Gastrocnemius medialis (tissue), 4 donors: ENCODE data around the gene SRPX2. TPM values are rescaled to one million over a fixed set of nuclear protein-coding genes. Genes with fewer than 3 reads are reported as not detected.

ENCODE experiments used
- ATAC-seq, 2 donors: fragments of 150-250 bp; one replicate each; pipeline ENCODE4 v1.9.1; 2016
- DNase-seq, 2 donors: peaks; one replicate each; pipeline ENCODE4 v3.0.0-alpha.2; 2019
- H3K27ac ChIP-seq, 4 donors: fragments of 200-600 bp; sonication (generic); 1 replicate in 1 of 4; 2 replicates in 3 of 4; pipeline ENCODE4 v1.5.1; 2016 to 2018; ENCODE audit warnings: mild to moderate bottlenecking in 2 of 4, moderate library complexity in 1 of 4
- H3K27me3 ChIP-seq, 3 donors: fragments of 200-600 bp; sonication (generic) in 2 of 3; 1 replicate in 1 of 3; 2 replicates in 2 of 3; pipeline versions ENCODE4 v1.5.1 to v1.6.0; 2016 to 2019; ENCODE audit warnings: mild to moderate bottlenecking in 1 of 3, moderate library complexity in 1 of 3
- H3K36me3 ChIP-seq, 2 donors: fragments of 200-600 bp; sonication (generic) in 1 of 2; one replicate each; pipeline ENCODE4 v1.5.1; 2017 to 2018
- H3K4me1 ChIP-seq, 2 donors: fragments of 200-600 bp; sonication (generic) in 1 of 2; one replicate each; pipeline ENCODE4 v1.5.1; 2016 to 2017; ENCODE audit warnings: mild to moderate bottlenecking in 2 of 2
- H3K4me3 ChIP-seq, 4 donors: fragments of 200-600 bp; sonication (generic) in 3 of 4; 1 replicate in 1 of 4; 2 replicates in 3 of 4; pipeline ENCODE4 v1.5.1; 2016 to 2019; ENCODE audit warnings: mild to moderate bottlenecking in 2 of 4
- H3K9me3 ChIP-seq, 3 donors: fragments of 200-600 bp; sonication (generic) in 2 of 3; 1 replicate in 1 of 3; 2 replicates in 2 of 3; pipeline ENCODE4 v1.5.1; 2016 to 2019
- POLR2A ChIP-seq, 2 donors: fragments of 450-650 bp; IDR thresholded peaks; one replicate each; pipeline ENCODE4 v1.6.1; 2017; ENCODE audit warnings: antibody characterized with exemption in 2 of 2, mild to moderate bottlenecking in 2 of 2, moderate library complexity in 2 of 2
- in situ Hi-C, 4 donors: fragments of 200-750 bp; cut with MboI; loops; one replicate each; pipeline versions ENCODE4 v1.15.0 to v1.8.0; 2017; ENCODE audit warnings: low sequenced_read_pairs in 4 of 4
- intact Hi-C: fragments of 100-400 bp; cut with DNase I; formaldehyde crosslinking; loops from one replicate; pipeline ENCODE4 v1.15.1; 2023; ENCODE audit warnings: low total_unique reads
- total RNA-seq, 4 donors: library from RNA; depleted of rRNA; stranded (reverse); fragments of >200 nt; gene quantifications; one replicate each; pipeline versions ENCODE4 v1.1.0 to v1.2.3, GENCODE V29; 2016
- TF ChIP-seq, protein P1 (sequence below), 5 experiments: fragments of 450-650 bp in 3 of 5; fragments of 200-600 bp in 2 of 5; sonication (generic) in 2 of 5; IDR thresholded peaks in 4 of 5; conservative IDR thresholded peaks in 1 of 5; 1 replicate in 4 of 5; 2 replicates in 1 of 5; pipeline ENCODE4 v1.5.1; 2016 to 2019; ENCODE audit warnings: antibody characterized with exemption in 5 of 5, mild to moderate bottlenecking in 3 of 5, moderate library complexity in 3 of 5

SRPX2 gene
- total RNA-seq, 4 donors from 2014 or later = 2.4 to 16.6 (median 15.2) TPM

DNA sequence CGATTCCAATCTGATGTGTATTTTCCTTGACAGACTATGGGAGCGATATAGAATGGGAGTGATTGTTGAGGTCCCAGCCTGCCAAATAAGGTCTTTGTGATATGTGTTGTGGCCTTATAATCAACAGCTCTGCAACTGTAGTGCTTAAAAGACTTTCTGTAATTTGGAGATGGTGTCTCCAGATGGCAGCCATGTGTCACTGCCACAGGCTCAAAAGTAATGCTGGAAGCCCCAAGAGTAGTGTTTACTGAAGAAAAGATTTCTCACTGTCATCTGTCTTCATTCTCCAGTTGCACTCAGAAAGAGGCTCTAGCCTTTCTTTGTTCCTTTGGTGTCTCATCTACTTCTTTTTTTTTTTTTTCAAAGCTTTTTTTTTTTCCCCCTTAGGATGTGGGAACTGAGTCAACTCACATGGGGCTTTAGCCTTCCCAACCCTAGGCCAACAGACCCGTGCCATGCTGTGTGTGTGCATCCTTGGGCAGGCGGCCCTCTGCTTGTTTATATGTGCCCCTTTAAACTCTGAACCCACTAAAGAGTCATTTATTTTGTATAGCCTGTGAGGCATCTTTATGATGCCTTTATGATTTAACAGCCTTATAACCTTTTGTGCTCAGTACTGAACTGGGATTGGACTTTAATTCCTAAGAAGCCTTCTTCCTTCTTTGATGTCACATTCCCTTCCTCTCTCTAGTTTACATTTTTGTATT, 15.6 kb downstream of the SRPX2 start:
- H3K36me3 ChIP-seq = no peaks in the 10 kb centered on the region
- ATAC-seq (no peak), DNase-seq (no peak)
- no peaks in the 10 kb centered on the region for H3K9me3 ChIP-seq
- in situ Hi-C loops (no loop called here), intact Hi-C loops (no loop called here)
- TF ChIP-seq, protein P1, sequence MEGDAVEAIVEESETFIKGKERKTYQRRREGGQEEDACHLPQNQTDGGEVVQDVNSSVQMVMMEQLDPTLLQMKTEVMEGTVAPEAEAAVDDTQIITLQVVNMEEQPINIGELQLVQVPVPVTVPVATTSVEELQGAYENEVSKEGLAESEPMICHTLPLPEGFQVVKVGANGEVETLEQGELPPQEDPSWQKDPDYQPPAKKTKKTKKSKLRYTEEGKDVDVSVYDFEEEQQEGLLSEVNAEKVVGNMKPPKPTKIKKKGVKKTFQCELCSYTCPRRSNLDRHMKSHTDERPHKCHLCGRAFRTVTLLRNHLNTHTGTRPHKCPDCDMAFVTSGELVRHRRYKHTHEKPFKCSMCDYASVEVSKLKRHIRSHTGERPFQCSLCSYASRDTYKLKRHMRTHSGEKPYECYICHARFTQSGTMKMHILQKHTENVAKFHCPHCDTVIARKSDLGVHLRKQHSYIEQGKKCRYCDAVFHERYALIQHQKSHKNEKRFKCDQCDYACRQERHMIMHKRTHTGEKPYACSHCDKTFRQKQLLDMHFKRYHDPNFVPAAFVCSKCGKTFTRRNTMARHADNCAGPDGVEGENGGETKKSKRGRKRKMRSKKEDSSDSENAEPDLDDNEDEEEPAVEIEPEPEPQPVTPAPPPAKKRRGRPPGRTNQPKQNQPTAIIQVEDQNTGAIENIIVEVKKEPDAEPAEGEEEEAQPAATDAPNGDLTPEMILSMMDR (IDR thresholded peaks at IDR 0.05 in 4 of 5, conservative IDR thresholded peaks at IDR 0.05 in 1 of 5) = no peak
- no peak for TF ChIP-seq POLR2A (IDR thresholded peaks at IDR 0.05)
- H3K27me3 ChIP-seq = no peaks in the 10 kb centered on the region
- no peaks in the 10 kb centered on the region for H3K4me1 ChIP-seq
- H3K4me3 ChIP-seq = no peak overlapping the region
- no peak overlapping the region for H3K27ac ChIP-seq

DNA sequence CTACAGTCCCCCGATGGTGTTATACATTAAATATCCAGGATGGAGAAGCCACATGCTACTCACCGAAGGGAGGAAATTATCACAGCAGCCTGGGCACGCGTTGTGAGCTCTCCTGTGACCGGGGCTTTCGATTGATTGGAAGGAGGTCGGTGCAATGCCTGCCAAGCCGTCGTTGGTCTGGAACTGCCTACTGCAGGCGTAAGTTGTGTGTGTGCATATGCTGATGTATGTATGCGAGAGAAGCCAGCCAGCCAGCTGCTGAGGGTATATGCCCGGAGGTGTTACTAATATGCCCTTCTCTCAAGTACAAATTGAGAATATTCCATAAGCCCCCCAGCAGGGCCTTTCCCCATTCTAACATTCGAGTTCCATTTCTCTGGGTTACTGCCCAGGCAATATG, 18.2 kb downstream of the SRPX2 start:
- H3K9me3 ChIP-seq = no peaks in the 10 kb centered on the region
- in situ Hi-C loops (no loop called here), intact Hi-C loops (no loop called here)
- no peaks in the 10 kb centered on the region for H3K4me1 ChIP-seq
- no peaks in the 10 kb centered on the region for H3K36me3 ChIP-seq
- no peak for DNase-seq
- no peak for TF ChIP-seq POLR2A (IDR thresholded peaks at IDR 0.05)
- TF ChIP-seq, protein P1 (IDR thresholded peaks at IDR 0.05 in 4 of 5, conservative IDR thresholded peaks at IDR 0.05 in 1 of 5) = no peak
- H3K27ac ChIP-seq = no peak overlapping the region
- H3K27me3 ChIP-seq = peaks cover 0 to 5% (median 0%) of the 10 kb centered on the region in 3 donors
- H3K4me3 ChIP-seq = no peak overlapping the region
- no peak for ATAC-seq

DNA sequence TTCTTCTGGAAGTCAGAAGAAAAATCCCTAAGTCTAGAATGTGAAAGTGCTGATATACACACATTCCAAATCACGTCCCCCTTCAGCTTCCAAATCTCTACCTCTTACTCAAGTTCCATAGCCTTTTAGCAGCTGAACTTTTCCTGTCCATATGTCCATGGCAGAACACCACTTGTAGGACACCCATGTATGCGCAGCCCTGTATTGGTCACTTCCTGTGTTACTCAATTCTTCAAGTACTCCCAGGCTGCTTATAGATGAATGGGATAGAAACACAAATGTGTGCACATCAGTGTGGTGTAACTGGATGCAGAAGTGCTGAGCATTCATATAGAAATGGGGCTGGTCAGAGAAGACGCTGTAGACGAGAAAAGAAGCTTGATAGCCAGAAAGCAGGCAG, 18.8 kb downstream of the SRPX2 start:
- H3K4me1 ChIP-seq = no peaks in the 10 kb centered on the region
- intact Hi-C loops (no loop called here), in situ Hi-C loops (no loop called here)
- ATAC-seq = no peak
- H3K27me3 ChIP-seq = peaks cover 0 to 5% (median 0%) of the 10 kb centered on the region in 3 donors
- TF ChIP-seq, protein P1 (IDR thresholded peaks at IDR 0.05 in 4 of 5, conservative IDR thresholded peaks at IDR 0.05 in 1 of 5) = no peak
- TF ChIP-seq POLR2A (IDR thresholded peaks at IDR 0.05) = no peak
- H3K36me3 ChIP-seq = no peaks in the 10 kb centered on the region
- no peak overlapping the region for H3K27ac ChIP-seq
- DNase-seq = no peak
- no peak overlapping the region for H3K4me3 ChIP-seq
- H3K9me3 ChIP-seq = no peaks in the 10 kb centered on the region

DNA sequence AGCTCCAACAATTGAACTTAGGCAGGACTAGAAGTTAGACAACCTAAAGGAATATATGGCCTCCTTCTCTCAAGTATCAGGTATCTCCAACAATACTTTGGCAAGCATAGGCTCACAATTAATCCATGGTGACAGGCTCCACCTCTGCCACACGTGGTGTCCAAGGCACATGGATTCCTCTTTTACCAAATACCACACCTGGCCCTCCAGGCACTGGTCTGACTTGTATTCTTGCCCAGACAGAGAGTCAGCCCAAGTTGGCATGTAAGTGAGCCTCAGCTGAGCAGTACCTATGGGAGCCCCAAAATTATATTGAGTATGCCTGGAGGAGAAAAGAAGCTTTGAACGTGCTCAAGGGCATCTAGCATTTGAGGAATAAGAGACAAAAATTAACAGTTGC, 19.6 kb downstream of the SRPX2 start:
- H3K27me3 ChIP-seq = peaks cover 0 to 5% (median 0%) of the 10 kb centered on the region in 3 donors
- TF ChIP-seq, protein P1 (IDR thresholded peaks at IDR 0.05 in 4 of 5, conservative IDR thresholded peaks at IDR 0.05 in 1 of 5) = no peak
- no peak for TF ChIP-seq POLR2A (IDR thresholded peaks at IDR 0.05)
- ATAC-seq (no peak), DNase-seq (no peak)
- no peaks in the 10 kb centered on the region for H3K36me3 ChIP-seq
- no peak overlapping the region for H3K27ac ChIP-seq
- no peak overlapping the region for H3K4me3 ChIP-seq
- in situ Hi-C loops (no loop called here), intact Hi-C loops (no loop called here)
- H3K4me1 ChIP-seq = no peaks in the 10 kb centered on the region
- no peaks in the 10 kb centered on the region for H3K9me3 ChIP-seq

DNA sequence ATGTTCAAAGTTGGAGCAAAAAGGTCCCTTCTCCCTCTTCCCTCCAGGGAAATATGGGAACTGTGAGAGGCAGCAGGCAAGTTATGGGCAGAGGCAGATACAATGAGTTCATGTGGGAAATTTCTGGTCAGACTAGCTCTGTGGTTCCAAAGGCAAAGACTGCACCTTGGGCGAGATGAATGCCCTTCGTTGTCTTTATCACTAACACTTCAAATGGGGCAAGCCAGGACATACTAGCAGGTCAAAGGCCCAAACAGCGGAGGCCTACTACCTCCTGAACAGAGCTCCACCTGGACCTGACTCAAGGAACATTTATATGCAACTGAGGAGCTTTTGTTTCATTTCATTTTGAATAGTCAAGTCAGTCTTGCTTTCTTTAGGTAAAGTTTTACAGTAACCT, 29.0 kb downstream of the SRPX2 start:
- H3K4me1 ChIP-seq = no peaks in the 10 kb centered on the region
- H3K27me3 ChIP-seq = no peaks in the 10 kb centered on the region
- ATAC-seq = no peak
- no peak overlapping the region for H3K4me3 ChIP-seq
- TF ChIP-seq, protein P1 (IDR thresholded peaks at IDR 0.05 in 4 of 5, conservative IDR thresholded peaks at IDR 0.05 in 1 of 5) = no peak
- no peak for TF ChIP-seq POLR2A (IDR thresholded peaks at IDR 0.05)
- H3K36me3 ChIP-seq = no peaks in the 10 kb centered on the region
- H3K27ac ChIP-seq = no peak overlapping the region
- intact Hi-C loops (no loop called here), in situ Hi-C loops (no loop called here)
- no peaks in the 10 kb centered on the region for H3K9me3 ChIP-seq
- DNase-seq = no peak
